Endodermal cell (in vitro differentiated cells): ENCODE measurements around the gene FAM83C. TPM values are rescaled to one million over a fixed set of nuclear protein-coding genes. Genes with fewer than 3 reads are reported as not detected.
"Not testable (repeated sequence)": the region's sequence is repeated elsewhere in the genome, so short reads cannot be mapped to it uniquely, and the experiment has no call there.

Experiments
- DNase-seq: peaks from one replicate; pipeline ENCODE4 v3.0.0-alpha.2; 2017
- H3K27ac ChIP-seq: 2 replicates; pipeline ENCODE4 v1.5.1; 2013; ENCODE audit warnings: mild to moderate bottlenecking, low read depth, low read length, moderate library complexity
- H3K27me3 ChIP-seq: 2 replicates; pipeline ENCODE4 v1.6.1; 2013; ENCODE audit warnings: mild to moderate bottlenecking, low read length, moderate library complexity; ENCODE audit not compliant: insufficient read depth, control insufficient read depth, poor library complexity, severe bottlenecking
- H3K36me3 ChIP-seq: 2 replicates; pipeline ENCODE4 v1.7.0; 2013; ENCODE audit warnings: mild to moderate bottlenecking, low read length, moderate library complexity; ENCODE audit not compliant: control insufficient read depth, insufficient read depth
- H3K4me1 ChIP-seq: one replicate; pipeline ENCODE4 v1.7.0; 2013; ENCODE audit warnings: low read length; ENCODE audit not compliant: control insufficient read depth, insufficient read depth
- H3K4me3 ChIP-seq: 2 replicates; pipeline ENCODE4 v1.5.1; 2013; ENCODE audit warnings: mild to moderate bottlenecking, low read length, moderate library complexity
- H3K9ac ChIP-seq: 2 replicates; pipeline ENCODE4 v1.6.1; 2013; ENCODE audit warnings: mild to moderate bottlenecking, low read length, moderate library complexity; ENCODE audit not compliant: poor library complexity, severe bottlenecking; ENCODE audit errors: extremely low read depth
- H3K9me3 ChIP-seq: 2 replicates; pipeline ENCODE4 v1.6.1; 2013; ENCODE audit warnings: mild to moderate bottlenecking, low read length, moderate library complexity; ENCODE audit not compliant: control insufficient read depth
- H3K27ac Mint-ChIP-seq: 2 replicates; pipeline ENCODE4 v1.8.0; 2020; ENCODE audit warnings: mixed read lengths
- H3K27me3 Mint-ChIP-seq: 2 replicates; pipeline ENCODE4 v1.8.0; 2021; ENCODE audit warnings: mild to moderate bottlenecking, mixed read lengths; ENCODE audit not compliant: insufficient read depth
- H3K36me3 Mint-ChIP-seq: 2 replicates; pipeline ENCODE4 v1.8.0; 2020; ENCODE audit warnings: low read depth, mixed read lengths
- H3K4me1 Mint-ChIP-seq: 2 replicates; pipeline ENCODE4 v1.8.0; 2020; ENCODE audit warnings: mixed read lengths
- H3K4me3 Mint-ChIP-seq: 2 replicates; pipeline ENCODE4 v1.8.0; 2020; ENCODE audit warnings: mild to moderate bottlenecking, moderate library complexity, mixed read lengths
- H3K9me3 Mint-ChIP-seq: 2 replicates; pipeline ENCODE4 v1.8.0; 2020; ENCODE audit warnings: mild to moderate bottlenecking, mixed read lengths
- CTCF ChIP-seq: fragments of 200-600 bp; sonication (generic); conservative IDR thresholded peaks from 2 replicates; pipeline ENCODE4 v1.5.0; 2021; ENCODE audit warnings: antibody characterized with exemption, mild to moderate bottlenecking
- WGBS, 2 experiments: methylation state at CpG; one replicate each; pipeline versions ENCODE4 v1.1.5 to v1.1.7; 2013; ENCODE audit warnings: missing lambda C conversion rate in 2 of 2, mixed read lengths in 1 of 2; ENCODE audit not compliant: insufficient coverage in 1 of 2, insufficient read length in 1 of 2; 5-methylcytosine and 5-hydroxymethylcytosine counted together
- total RNA-seq, 2 donors: library from RNA; stranded (reverse); fragmentation: NEBNext Ultra II Directional in 1 of 2; extraction: Animal tissue kit (Norgen Biotek cat#: 25700) in 1 of 2; gene quantifications; 2 replicates in 1 of 2; 3 replicates in 1 of 2; pipeline ENCODE4 v1.2.1, GENCODE V29; 2021

The FAM83C gene
- total RNA-seq, 2 donors from 2014 or later, result not detected

GRCh38 chr20:35264755-35265154 is 27.5 kb downstream of the FAM83C start:
- WGBS, 2 experiments, result 50 to 59% methylated on average over 1 of the region's 1 CpG
- Histone ChIP-seq H3K9me3 (no peaks in the 10 kb centered on the region), H3K36me3 (no peaks in the 10 kb centered on the region), H3K27ac (no peak overlapping the region), H3K4me3 (no peak overlapping the region), H3K27me3 (no peaks in the 10 kb centered on the region), H3K4me1 (peaks cover 20% of the 10 kb centered on the region), H3K9ac (no peak overlapping the region)
- H3K36me3 Mint-ChIP-seq, result no peaks in the 10 kb centered on the region
- peak; percentile 80 for TF ChIP-seq CTCF
- H3K27me3 Mint-ChIP-seq, result no peaks in the 10 kb centered on the region
- no peak overlapping the region for H3K27ac Mint-ChIP-seq
- DNase-seq, result peak; percentile 87
- H3K4me3 Mint-ChIP-seq, result peak overlapping the region; percentile 40
- peaks cover 62% of the 10 kb centered on the region for H3K9me3 Mint-ChIP-seq
- peaks cover 32% of the 10 kb centered on the region for H3K4me1 Mint-ChIP-seq

DNA sequence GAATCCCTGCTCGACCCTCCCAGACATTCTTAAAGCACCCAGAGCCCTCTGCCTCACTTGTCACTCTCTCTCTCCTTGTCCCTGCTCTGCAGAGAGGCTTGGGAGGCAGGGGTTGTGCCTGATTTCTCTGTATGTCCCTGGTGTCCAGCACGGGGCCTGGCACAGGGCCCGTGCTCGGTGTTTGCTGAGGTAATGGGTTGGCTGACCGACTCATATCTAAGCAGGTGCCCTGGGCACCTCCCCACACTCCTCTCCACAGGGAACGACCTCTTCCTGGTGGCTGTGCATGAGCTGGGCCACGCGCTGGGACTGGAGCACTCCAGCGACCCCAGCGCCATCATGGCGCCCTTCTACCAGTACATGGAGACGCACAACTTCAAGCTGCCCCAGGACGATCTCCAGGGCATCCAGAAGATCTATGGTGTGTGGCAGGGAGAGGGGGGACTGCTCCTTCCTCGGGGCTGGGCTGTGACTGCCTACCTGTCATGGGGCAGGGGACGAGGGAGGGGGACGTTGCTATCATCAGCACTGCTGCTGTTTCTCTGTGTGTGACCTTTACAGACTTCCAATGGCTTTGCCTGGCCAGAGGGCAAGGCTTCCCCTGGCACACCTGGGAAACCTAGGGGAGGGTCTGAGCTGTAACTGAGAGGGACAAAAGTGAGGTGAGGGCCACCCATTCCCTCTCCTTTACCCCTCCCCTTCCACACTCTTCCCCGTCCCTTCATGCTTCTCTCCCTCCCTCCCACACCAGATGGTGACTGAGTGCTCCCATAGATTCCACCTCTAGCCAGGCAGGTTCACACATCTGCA is 28.5 kb downstream of the FAM83C start:
- Mint-ChIP-seq H3K4me3 (peak overlapping the region; percentile 40), H3K27me3 (no peaks in the 10 kb centered on the region), H3K27ac (peak overlapping the region; percentile 99), H3K9me3 (peaks cover 62% of the 10 kb centered on the region), H3K36me3 (no peaks in the 10 kb centered on the region), H3K4me1 (peaks cover 37% of the 10 kb centered on the region)
- H3K4me3 ChIP-seq, result peak overlapping the region; percentile 68
- peak overlapping the region; percentile 91 for H3K9ac ChIP-seq
- peaks cover 22% of the 10 kb centered on the region for H3K4me1 ChIP-seq
- H3K9me3 ChIP-seq, result no peaks in the 10 kb centered on the region
- no peaks in the 10 kb centered on the region for H3K27me3 ChIP-seq
- no peak for DNase-seq
- no peaks in the 10 kb centered on the region for H3K36me3 ChIP-seq
- TF ChIP-seq CTCF, result no peak
- WGBS, 2 experiments, result 81 to 98% methylated on average over 4 to 17 of the region's 17 CpGs
- peak overlapping the region; percentile 89 for H3K27ac ChIP-seq

DNA sequence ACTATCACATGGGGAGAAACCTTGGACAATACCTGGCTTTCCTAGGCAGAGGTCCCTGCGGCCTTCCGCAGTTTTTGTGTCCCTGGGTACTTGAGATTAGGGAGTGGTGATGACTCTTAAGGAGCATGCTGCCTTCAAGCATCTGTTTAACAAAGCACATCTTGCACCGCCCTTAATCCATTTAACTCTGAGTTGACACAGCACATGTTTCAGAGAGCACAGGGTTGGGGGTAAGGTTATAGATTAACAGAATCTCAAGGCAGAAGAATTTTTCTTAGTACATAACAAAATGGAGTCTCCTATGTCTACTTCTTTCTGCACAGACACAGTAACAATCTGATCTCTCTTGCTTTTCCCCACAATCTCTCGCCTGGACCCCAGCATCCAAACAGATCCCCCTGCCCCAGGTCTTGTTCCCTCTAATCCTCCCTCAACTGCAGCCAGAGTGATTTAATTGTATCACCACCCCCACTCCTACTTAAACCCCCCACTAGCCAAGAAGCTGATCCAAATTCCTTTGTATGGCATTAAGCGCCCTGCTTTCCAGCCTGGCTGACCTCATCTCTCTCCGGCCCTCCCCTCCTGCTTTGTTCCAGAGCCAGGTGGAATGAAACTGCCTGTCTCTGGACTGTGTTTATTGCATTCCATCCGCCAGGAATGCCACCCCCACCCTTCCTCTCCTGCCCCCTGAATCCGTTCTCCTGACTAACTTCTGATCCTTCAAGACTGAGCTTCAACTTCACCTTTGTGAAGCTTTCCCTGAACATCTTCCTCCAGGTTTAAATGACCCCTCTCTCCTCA is 29.3 kb downstream of the FAM83C start:
- 6 to 17% methylated on average over 4 to 5 of the region's 8 CpGs for WGBS, 2 experiments
- Histone ChIP-seq H3K4me1 (peaks cover 22% of the 10 kb centered on the region), H3K4me3 (peak overlapping the region; percentile 68), H3K27ac (peak overlapping the region; percentile 89), H3K9ac (peak overlapping the region; percentile 91)
- Mint-ChIP-seq H3K4me1 (peaks cover 37% of the 10 kb centered on the region), H3K4me3 (peak overlapping the region; percentile 40), H3K27ac (peak overlapping the region; percentile 99), H3K9me3 (peaks cover 59% of the 10 kb centered on the region)
- peak; percentile 91 for DNase-seq
- H3K36me3 ChIP-seq, H3K27me3 Mint-ChIP-seq, H3K36me3 Mint-ChIP-seq, H3K27me3 ChIP-seq, H3K9me3 ChIP-seq: not testable (repeated sequence)
- peak; percentile 55 for TF ChIP-seq CTCF

DNA sequence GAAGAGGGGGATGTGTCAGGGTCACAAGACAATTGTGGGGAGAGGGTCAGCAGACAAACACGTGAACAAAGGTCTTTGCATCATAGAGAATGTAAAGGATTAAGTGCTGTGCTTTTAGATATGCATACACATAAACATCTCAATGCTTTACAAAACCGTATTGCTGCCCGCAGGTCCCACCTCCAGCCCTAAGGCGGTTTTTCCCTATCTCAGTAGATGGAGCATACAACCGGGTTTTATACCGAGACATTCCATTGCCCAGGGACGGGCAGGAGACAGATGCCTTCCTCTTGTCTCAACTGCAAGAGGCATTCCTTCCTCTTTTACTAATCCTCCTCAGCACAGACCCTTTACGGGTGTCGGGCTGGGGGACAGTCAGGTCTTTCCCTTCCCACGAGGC is 29.9 kb downstream of the FAM83C start:
- H3K36me3 ChIP-seq, H3K9ac ChIP-seq, H3K27me3 Mint-ChIP-seq, H3K27me3 ChIP-seq, H3K4me3 Mint-ChIP-seq, H3K9me3 ChIP-seq, DNase-seq, H3K4me3 ChIP-seq, H3K27ac ChIP-seq, H3K36me3 Mint-ChIP-seq: not testable (repeated sequence)
- WGBS, 2 experiments, result 15% methylated on average over 6 of the region's 10 CpGs; no CpG with 5 or more reads in 1 of the 2 experiments
- H3K4me1 ChIP-seq, result peaks cover 22% of the 10 kb centered on the region
- Mint-ChIP-seq H3K9me3 (peaks cover 53% of the 10 kb centered on the region), H3K27ac (peak overlapping the region; percentile 92), H3K4me1 (peaks cover 37% of the 10 kb centered on the region)
